ENCODE measurements around the gene TLNRD1. TPM values are rescaled to one million over a fixed set of nuclear protein-coding genes. Genes with fewer than 3 reads are reported as not detected.
"Not testable (repeated sequence)": the region's sequence is repeated elsewhere in the genome, so short reads cannot be mapped to it uniquely, and the experiment has no call there.

TLNRD1 gene
- total RNA-seq: 10 to 100 TPM; 17.0 to 31.9 (median 25.9) TPM

- Histone ChIP-seq H3K27ac (peak within 1 kb of the TSS; percentile 76 to 99 (median 98)), H3K9me3 (no peaks in the 10 kb centered on the region), H3K4me3 (peak within 1 kb of the TSS; percentile 59 to 96), H3K27me3 (no peaks in the 10 kb centered on the region), H3K4me1 (peaks cover 0 to 58% (median 21%) of the 10 kb centered on the region in 3 donors), H3K36me3 (peaks cover 0 to 13% of the 10 kb centered on the region in 2 donors)
- ATAC-seq: peak; percentile 86
- whole genome bisulfite sequencing, 2 donors (ENCODE audit: low coverage in 1 of 2): 1% methylated on average over 17 of the region's 66 CpGs; no CpG with 5 or more reads in 1 of the 2 donors
- TF ChIP-seq CTCF (IDR thresholded peaks at IDR 0.05) (peak in 1 of 4 experiments; percentile 6), EP300 (IDR thresholded peaks at IDR 0.05) (no peak), POLR2A (IDR thresholded peaks at IDR 0.05) (peak; percentile 89 to 91), POLR2AphosphoS5 (IDR thresholded peaks at IDR 0.05) (peak; percentile 97)
These were observed at the start of gene TLNRD1 for GRCh38 chr15:81000624-81001151. Gene TLNRD1 (plus strand): TSS chr15:81000923. CDS start chr15:81002272, 1,349 bp downstream.

GRCh38 chr15:80951941-80952340 is 48.8 kb upstream of the TLNRD1 start:
- Histone ChIP-seq H3K4me3 (no peak overlapping the region), H3K27ac (no peak overlapping the region), H3K36me3 (peaks cover 0 to 61% of the 10 kb centered on the region in 2 donors), H3K27me3 (no peaks in the 10 kb centered on the region), H3K4me1 (no peaks in the 10 kb centered on the region), H3K9me3 (no peaks in the 10 kb centered on the region)
- TF ChIP-seq POLR2AphosphoS5 (IDR thresholded peaks at IDR 0.05): no peak
- no peak for TF ChIP-seq EP300 (IDR thresholded peaks at IDR 0.05)
- no peak for TF ChIP-seq CTCF (IDR thresholded peaks at IDR 0.05)
- no peak for TF ChIP-seq POLR2A (IDR thresholded peaks at IDR 0.05)
- no peak for ATAC-seq
- WGBS, 2 donors (ENCODE audit: low coverage in 1 of 2): 82 to 100% methylated on average over 1 to 4 of the region's 5 CpGs

- Histone ChIP-seq H3K36me3 (peaks cover 0 to 47% of the 10 kb centered on the region in 2 donors), H3K4me3 (no peak overlapping the region), H3K4me1 (no peaks in the 10 kb centered on the region), H3K27me3 (no peaks in the 10 kb centered on the region), H3K9me3 (no peaks in the 10 kb centered on the region), H3K27ac (no peak overlapping the region)
- WGBS, 2 donors (ENCODE audit: low coverage in 1 of 2): 89 to 100% methylated on average over 3 to 12 of the region's 12 CpGs
- ATAC-seq: no peak
- TF ChIP-seq CTCF (IDR thresholded peaks at IDR 0.05) (no peak), POLR2AphosphoS5 (IDR thresholded peaks at IDR 0.05) (no peak), EP300 (IDR thresholded peaks at IDR 0.05) (no peak), POLR2A (IDR thresholded peaks at IDR 0.05) (no peak)
These were observed 47.4 kb upstream of the TLNRD1 start for GRCh38 chr15:80953001-80953952.

- H3K36me3 ChIP-seq: peaks cover 0 to 47% of the 10 kb centered on the region in 2 donors
- no peaks in the 10 kb centered on the region for H3K27me3 ChIP-seq
- ATAC-seq: no peak
- H3K4me3 ChIP-seq: no peak overlapping the region
- TF ChIP-seq POLR2A (IDR thresholded peaks at IDR 0.05) (no peak), POLR2AphosphoS5 (IDR thresholded peaks at IDR 0.05) (no peak), EP300 (IDR thresholded peaks at IDR 0.05) (no peak), CTCF (IDR thresholded peaks at IDR 0.05) (no peak)
- no peaks in the 10 kb centered on the region for H3K9me3 ChIP-seq
- H3K4me1 ChIP-seq: no peaks in the 10 kb centered on the region
- 77 to 94% methylated on average over 2 to 5 of the region's 9 CpGs for WGBS, 2 donors (ENCODE audit: low coverage in 1 of 2)
- H3K27ac ChIP-seq: no peak overlapping the region
These were observed 46.6 kb upstream of the TLNRD1 start for GRCh38 chr15:80953953-80954778.

GRCh38 chr15:80955571-80956452 is 44.9 kb upstream of the TLNRD1 start:
- WGBS, 2 donors (ENCODE audit: low coverage in 1 of 2): 80 to 81% methylated on average over 1 to 10 of the region's 19 CpGs
- not testable (repeated sequence) for H3K27me3 ChIP-seq, H3K4me1 ChIP-seq, H3K27ac ChIP-seq, H3K9me3 ChIP-seq, H3K4me3 ChIP-seq, ATAC-seq
- H3K36me3 ChIP-seq: peaks cover 0 to 39% of the 10 kb centered on the region in 2 donors

Measured in gastroesophageal sphincter (tissue), 4 donors.